Spinal cord (tissue), 10 donors: Measurements from ENCODE around the gene PLXND1. TPM values are rescaled to one million over a fixed set of nuclear protein-coding genes. Genes with fewer than 3 reads are reported as not detected.
A peak's percentile ranks its signal among the peaks of the same experiment; 100 is the strongest.

Experiments
- DNase-seq, 6 donors: peaks; one replicate each; pipeline versions ENCODE4 v3.0.0 to v3.0.0-alpha.2; 2013 to 2015; ENCODE audit warnings: low spot score in 6 of 6, low read depth in 4 of 6
- H3K27ac ChIP-seq: one replicate; pipeline ENCODE4 v1.5.1; 2013; ENCODE audit warnings: low read depth, low read length, control low read depth
- H3K27me3 ChIP-seq: one replicate; pipeline ENCODE4 v1.6.1; 2013; ENCODE audit warnings: low read length; ENCODE audit not compliant: control insufficient read depth, insufficient read depth
- H3K36me3 ChIP-seq: one replicate; pipeline ENCODE4 v1.6.1; 2013; ENCODE audit warnings: low read length; ENCODE audit not compliant: control insufficient read depth, insufficient read depth
- H3K4me1 ChIP-seq: one replicate; pipeline ENCODE4 v1.6.1; 2013; ENCODE audit warnings: low read length; ENCODE audit not compliant: control insufficient read depth, insufficient read depth
- H3K4me3 ChIP-seq: one replicate; pipeline ENCODE4 v1.5.1; 2013; ENCODE audit warnings: low read depth, low read length, control low read depth
- H3K9me3 ChIP-seq: one replicate; pipeline ENCODE4 v1.6.1; 2013; ENCODE audit warnings: low read length; ENCODE audit not compliant: control insufficient read depth, insufficient read depth
- WGBS: methylation state at CpG from one replicate; pipeline ENCODE4 v1.1.5; 2013; ENCODE audit warnings: missing lambda C conversion rate; ENCODE audit not compliant: insufficient coverage; 5-methylcytosine and 5-hydroxymethylcytosine counted together
- long read RNA-seq, 4 donors: transcript quantifications; one replicate each; lab custom pipeline, GENCODE V29; 2026
- polyA plus RNA-seq, 2 donors: library from polyadenylated mRNA; unstranded; fragments of 120-200 nt; gene quantifications; one replicate each; pipeline ENCODE4 v1.2.1, GENCODE V29; 2013; ENCODE audit not compliant: insufficient read length in 2 of 2
- total RNA-seq, 2 donors: library from RNA; depleted of rRNA in 1 of 2; stranded (reverse); fragments of 120-200 nt in 1 of 2; fragments of >200 nt in 1 of 2; gene quantifications; one replicate each; pipeline versions ENCODE4 v1.2.3 to v1.2.4, GENCODE V29; 2013 to 2014
- donor health status: healthy.

Gene PLXND1, protein sequence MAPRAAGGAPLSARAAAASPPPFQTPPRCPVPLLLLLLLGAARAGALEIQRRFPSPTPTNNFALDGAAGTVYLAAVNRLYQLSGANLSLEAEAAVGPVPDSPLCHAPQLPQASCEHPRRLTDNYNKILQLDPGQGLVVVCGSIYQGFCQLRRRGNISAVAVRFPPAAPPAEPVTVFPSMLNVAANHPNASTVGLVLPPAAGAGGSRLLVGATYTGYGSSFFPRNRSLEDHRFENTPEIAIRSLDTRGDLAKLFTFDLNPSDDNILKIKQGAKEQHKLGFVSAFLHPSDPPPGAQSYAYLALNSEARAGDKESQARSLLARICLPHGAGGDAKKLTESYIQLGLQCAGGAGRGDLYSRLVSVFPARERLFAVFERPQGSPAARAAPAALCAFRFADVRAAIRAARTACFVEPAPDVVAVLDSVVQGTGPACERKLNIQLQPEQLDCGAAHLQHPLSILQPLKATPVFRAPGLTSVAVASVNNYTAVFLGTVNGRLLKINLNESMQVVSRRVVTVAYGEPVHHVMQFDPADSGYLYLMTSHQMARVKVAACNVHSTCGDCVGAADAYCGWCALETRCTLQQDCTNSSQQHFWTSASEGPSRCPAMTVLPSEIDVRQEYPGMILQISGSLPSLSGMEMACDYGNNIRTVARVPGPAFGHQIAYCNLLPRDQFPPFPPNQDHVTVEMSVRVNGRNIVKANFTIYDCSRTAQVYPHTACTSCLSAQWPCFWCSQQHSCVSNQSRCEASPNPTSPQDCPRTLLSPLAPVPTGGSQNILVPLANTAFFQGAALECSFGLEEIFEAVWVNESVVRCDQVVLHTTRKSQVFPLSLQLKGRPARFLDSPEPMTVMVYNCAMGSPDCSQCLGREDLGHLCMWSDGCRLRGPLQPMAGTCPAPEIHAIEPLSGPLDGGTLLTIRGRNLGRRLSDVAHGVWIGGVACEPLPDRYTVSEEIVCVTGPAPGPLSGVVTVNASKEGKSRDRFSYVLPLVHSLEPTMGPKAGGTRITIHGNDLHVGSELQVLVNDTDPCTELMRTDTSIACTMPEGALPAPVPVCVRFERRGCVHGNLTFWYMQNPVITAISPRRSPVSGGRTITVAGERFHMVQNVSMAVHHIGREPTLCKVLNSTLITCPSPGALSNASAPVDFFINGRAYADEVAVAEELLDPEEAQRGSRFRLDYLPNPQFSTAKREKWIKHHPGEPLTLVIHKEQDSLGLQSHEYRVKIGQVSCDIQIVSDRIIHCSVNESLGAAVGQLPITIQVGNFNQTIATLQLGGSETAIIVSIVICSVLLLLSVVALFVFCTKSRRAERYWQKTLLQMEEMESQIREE (N-terminal part only)
- total RNA-seq = 100 to 1,000 TPM in 1 of 2 donors, 10 to 100 TPM in 1; 59.0 to 110 TPM
- polyA plus RNA-seq = 10 to 100 TPM; 61.7 to 70.2 TPM
- long read RNA-seq, donor 1, partial matches to known transcripts = 17 of 18 reads
- long read RNA-seq, donor 1, other reads (novel, unspliced or antisense) = 0 of 18 reads
- long read RNA-seq, donor 2 = 0 reads
- long read RNA-seq, donor 3, partial matches to known transcripts = 10 of 11 reads
- long read RNA-seq, donor 3, other reads (novel, unspliced or antisense) = 0 of 11 reads
- long read RNA-seq, donor 4, full-length matches to known transcripts = 2 of 65 reads
- long read RNA-seq, donor 4, partial matches to known transcripts = 63 of 65 reads
- long read RNA-seq, donor 4, other reads (novel, unspliced or antisense) = 0 of 65 reads

GRCh38 chr3:129606636-129607390 lies at the start of gene PLXND1:
PLXND1 (minus strand) TSS chr3:129606676; CDS start chr3:129606639, 37 bp downstream.
- H3K27ac ChIP-seq = peak within 1 kb of the TSS; percentile 57
- peaks cover 66% of the 10 kb centered on the region for H3K4me1 ChIP-seq
- H3K27me3 ChIP-seq = peaks cover 32% of the 10 kb centered on the region
- no peaks in the 10 kb centered on the region for H3K36me3 ChIP-seq
- H3K4me3 ChIP-seq = peak within 1 kb of the TSS; percentile 40
- peak in 2 of 6 donors; percentile 40 to 66 for DNase-seq
- WGBS = 2% methylated on average over 86 of the region's 96 CpGs
- H3K9me3 ChIP-seq = no peaks in the 10 kb centered on the region

GRCh38 chr3:129655291-129655700 lies 48.8 kb upstream of the PLXND1 start:
- Histone ChIP-seq H3K9me3 (no peaks in the 10 kb centered on the region), H3K4me1 (peaks cover 6% of the 10 kb centered on the region), H3K27me3 (no peaks in the 10 kb centered on the region), H3K27ac (no peak overlapping the region), H3K4me3 (no peak overlapping the region), H3K36me3 (peaks cover 4% of the 10 kb centered on the region)
- 79% methylated on average over 2 of the region's 4 CpGs for WGBS
- peak in 1 of 6 donors; percentile 58 for DNase-seq

- no peak overlapping the region for H3K27ac ChIP-seq
- peaks cover 6% of the 10 kb centered on the region for H3K4me1 ChIP-seq
- H3K36me3 ChIP-seq = peaks cover 4% of the 10 kb centered on the region
- peak in 1 of 6 donors; percentile 22 for DNase-seq
- H3K9me3 ChIP-seq = no peaks in the 10 kb centered on the region
- no peaks in the 10 kb centered on the region for H3K27me3 ChIP-seq
- 100% methylated on average over 1 of the region's 1 CpG for WGBS
- H3K4me3 ChIP-seq = no peak overlapping the region
These were observed 47.7 kb upstream of the PLXND1 start for GRCh38 chr3:129654131-129654530.

DNA sequence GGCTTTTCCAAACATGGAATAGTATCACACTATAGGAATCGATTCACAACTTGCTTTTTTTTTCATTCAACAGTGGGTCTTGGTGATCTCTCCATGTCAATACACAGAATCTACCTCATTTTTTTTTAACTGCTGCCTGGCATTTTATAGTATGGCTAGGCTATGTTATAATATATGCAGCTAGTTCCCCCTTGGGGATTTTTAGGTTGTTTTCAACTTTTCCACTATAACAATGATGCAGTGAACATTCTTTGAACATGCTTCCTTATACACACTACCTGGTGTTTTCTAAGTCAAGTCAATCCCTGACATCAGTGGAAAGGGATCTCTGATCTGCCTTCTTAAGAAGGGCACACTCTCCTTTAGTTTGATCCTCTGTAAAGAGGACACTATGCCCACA lies 46.5 kb upstream of the PLXND1 start:
- DNase-seq = no peak
- no peak overlapping the region for H3K27ac ChIP-seq
- H3K27me3 ChIP-seq = no peaks in the 10 kb centered on the region
- no CpG with 5 or more reads among the region's 1 CpG for WGBS
- H3K9me3 ChIP-seq = no peaks in the 10 kb centered on the region
- peaks cover 6% of the 10 kb centered on the region for H3K4me1 ChIP-seq
- H3K36me3 ChIP-seq = peaks cover 4% of the 10 kb centered on the region
- no peak overlapping the region for H3K4me3 ChIP-seq

DNA sequence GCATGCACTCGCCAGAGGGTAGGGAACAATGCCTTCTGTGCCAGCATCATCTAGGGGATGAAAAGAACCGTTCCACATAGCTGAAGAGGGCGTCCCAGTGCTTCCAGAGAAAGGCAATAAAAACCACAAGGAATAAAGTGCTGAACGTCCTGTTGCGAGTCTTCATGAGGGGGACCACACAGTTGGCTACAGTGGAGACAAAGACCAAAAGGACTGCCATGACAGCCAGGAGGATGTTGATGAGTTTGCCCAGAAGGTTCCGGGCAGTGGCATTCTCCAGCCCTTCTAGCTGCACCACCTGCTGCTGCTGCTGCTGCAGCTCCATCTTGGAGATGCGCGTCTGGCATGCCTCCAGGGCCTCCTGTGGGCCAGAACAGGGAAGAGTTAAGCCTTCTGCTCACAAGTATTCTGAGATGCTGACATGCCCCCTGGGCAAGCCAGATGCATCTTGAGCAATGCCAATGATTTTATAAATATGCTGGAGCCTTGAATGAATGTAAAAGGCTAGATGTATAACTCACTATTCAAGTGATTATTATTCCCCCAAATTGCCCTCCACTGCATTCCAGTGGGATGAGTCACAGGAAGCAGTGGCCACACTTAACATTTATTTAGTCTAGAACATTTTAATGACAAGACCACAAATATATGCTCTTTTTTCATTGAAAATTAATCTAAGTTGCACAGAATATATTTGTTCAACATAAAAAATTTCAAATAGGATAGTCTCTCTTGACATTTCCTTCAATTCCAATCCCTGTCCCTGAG lies 45.1 kb upstream of the PLXND1 start:
- no peak overlapping the region for H3K4me3 ChIP-seq
- no peaks in the 10 kb centered on the region for H3K27me3 ChIP-seq
- WGBS = 30% methylated on average over 8 of the region's 8 CpGs
- H3K36me3 ChIP-seq = peaks cover 4% of the 10 kb centered on the region
- peak in 2 of 6 donors; percentile 58 to 63 for DNase-seq
- no peak overlapping the region for H3K27ac ChIP-seq
- peaks cover 6% of the 10 kb centered on the region for H3K4me1 ChIP-seq
- H3K9me3 ChIP-seq = no peaks in the 10 kb centered on the region

DNA sequence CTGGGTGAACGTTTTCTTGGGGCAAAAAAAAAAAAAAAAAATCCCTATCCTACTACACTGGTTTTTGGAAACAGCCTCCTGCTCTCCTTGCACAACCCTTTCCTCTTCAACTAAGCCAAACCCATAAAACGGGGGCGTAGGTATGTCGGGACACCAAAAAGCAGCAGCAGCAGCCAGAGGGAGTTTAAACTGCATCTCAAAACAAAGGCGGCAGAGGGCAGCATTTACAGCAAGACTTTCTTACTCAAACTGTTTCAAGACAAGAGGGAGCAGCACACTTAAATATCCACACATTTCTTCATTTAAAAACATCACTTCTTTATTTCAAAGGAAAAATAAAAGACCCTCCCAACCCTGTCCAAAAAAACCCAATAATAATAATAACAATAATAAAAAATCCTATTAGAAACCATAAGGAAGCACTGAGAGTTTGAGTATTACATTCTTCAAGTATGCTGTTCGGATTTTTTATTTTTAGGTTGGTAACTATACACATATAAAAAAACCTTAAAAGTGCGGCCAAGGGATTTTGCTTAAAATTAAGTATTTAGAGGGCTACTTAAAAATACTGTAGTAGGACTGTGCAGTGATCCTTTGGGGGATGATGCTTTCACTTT lies 43.9 kb upstream of the PLXND1 start:
- peaks cover 6% of the 10 kb centered on the region for H3K4me1 ChIP-seq
- no peaks in the 10 kb centered on the region for H3K27me3 ChIP-seq
- no peaks in the 10 kb centered on the region for H3K9me3 ChIP-seq
- H3K36me3 ChIP-seq = peaks cover 4% of the 10 kb centered on the region
- peak in 4 of 6 donors; percentile 52 to 91 (median 70) for DNase-seq
- H3K27ac ChIP-seq = no peak overlapping the region
- 16% methylated on average over 5 of the region's 7 CpGs for WGBS
- H3K4me3 ChIP-seq = no peak overlapping the region

- WGBS = 39% methylated on average over 2 of the region's 3 CpGs
- H3K27me3 ChIP-seq = no peaks in the 10 kb centered on the region
These were observed 41.9 kb upstream of the PLXND1 start for GRCh38 chr3:129648391-129648790.

More at GRCh38 chr3:129648391-129648790, 41.9 kb upstream of the PLXND1 start:
- Histone ChIP-seq H3K4me1 (peaks cover 6% of the 10 kb centered on the region), H3K36me3 (peaks cover 1% of the 10 kb centered on the region), H3K9me3 (no peaks in the 10 kb centered on the region), H3K4me3 (no peak overlapping the region), H3K27ac (no peak overlapping the region)
- peak in 1 of 6 donors; percentile 27 for DNase-seq
